GM12891 (cell line): ENCODE measurements around the gene EP300.

ENCODE experiments used
- DNase-seq: peaks from one replicate; pipeline ENCODE4 v3.0.0; 2011; ENCODE audit warnings: low spot score; ENCODE audit not compliant: insufficient read length
- FAIRE-seq: peaks from 2 replicates; lab custom pipeline; 2011; peaks lifted over from hg19 to GRCh38; lab: Jason Lieb, UNC
- PAX5 ChIP-seq: IDR thresholded peaks from 2 replicates; pipeline ENCODE4 v1.6.1; 2011; ENCODE audit warnings: low read length, moderate library complexity, mild to moderate bottlenecking; ENCODE audit not compliant: insufficient read depth, severe bottlenecking
- POLR2A ChIP-seq: IDR thresholded peaks from 2 replicates; pipeline ENCODE4 v1.6.1; 2011; ENCODE audit warnings: low read depth, low read length, control low read depth
- POLR2AphosphoS5 ChIP-seq: IDR thresholded peaks from 2 replicates; pipeline ENCODE4 v1.6.1; 2011; ENCODE audit warnings: low read depth, low read length, control low read depth
- POU2F2 ChIP-seq: IDR thresholded peaks from 2 replicates; pipeline ENCODE4 v1.6.1; 2011; ENCODE audit warnings: low read depth, mild to moderate bottlenecking, control low read depth, low read length, moderate library complexity
- SPI1 ChIP-seq: IDR thresholded peaks from 2 replicates; pipeline ENCODE4 v1.6.1; 2011; ENCODE audit warnings: low read depth, low read length, control low read depth
- TAF1 ChIP-seq: IDR thresholded peaks from 2 replicates; pipeline ENCODE4 v1.6.1; 2011; ENCODE audit warnings: low read depth, low read length, control low read depth

EP300 gene

GRCh38 chr22:41180926-41181325 is 88.5 kb downstream of the EP300 start:
- DNase-seq (no peak), FAIRE-seq (no peak)
- TF ChIP-seq POU2F2 (no peak), TAF1 (no peak), SPI1 (no peak)

- no peak for TF ChIP-seq SPI1
- no peak for TF ChIP-seq TAF1
- no peak for TF ChIP-seq PAX5
- TF ChIP-seq POLR2AphosphoS5: no peak; the same call in 1 of the 2 replicates
- no peak for FAIRE-seq
- DNase-seq: no peak
Observed at GRCh38 chr22:41181349-41182241, 89.2 kb downstream of the EP300 start.

GRCh38 chr22:41184679-41185078 is 92.3 kb downstream of the EP300 start:
- TF ChIP-seq POLR2A: no peak
- no peak for TF ChIP-seq TAF1
- TF ChIP-seq PAX5: no peak
- TF ChIP-seq POU2F2: no peak
- TF ChIP-seq POLR2AphosphoS5: no peak
- TF ChIP-seq SPI1: no peak
- DNase-seq: no peak
- no peak for FAIRE-seq

- no peak for TF ChIP-seq TAF1
- no peak for TF ChIP-seq PAX5
- no peak for TF ChIP-seq SPI1
- TF ChIP-seq POLR2A: no peak
- TF ChIP-seq POLR2AphosphoS5: no peak
- TF ChIP-seq POU2F2: no peak
- DNase-seq: no peak
- no peak for FAIRE-seq
Observed at GRCh38 chr22:41191467-41191866, 99.1 kb downstream of the EP300 start.

- TF ChIP-seq POLR2A: no peak
- no peak for TF ChIP-seq POU2F2
- no peak for TF ChIP-seq SPI1
- no peak for TF ChIP-seq TAF1
- TF ChIP-seq PAX5: no peak
- TF ChIP-seq POLR2AphosphoS5: no peak
- FAIRE-seq (no peak), DNase-seq (no peak)
Observed at GRCh38 chr22:41193829-41194228, 101.4 kb downstream of the EP300 start.

GRCh38 chr22:41197038-41197972 is 104.9 kb downstream of the EP300 start:
- TF ChIP-seq POLR2AphosphoS5: no peak
- TF ChIP-seq TAF1: no peak
- no peak for TF ChIP-seq SPI1
- TF ChIP-seq PAX5: no peak
- TF ChIP-seq POU2F2: no peak
- no peak for TF ChIP-seq POLR2A
- peak; percentile 86 for FAIRE-seq
- peak; percentile 86 for DNase-seq

- no peak for FAIRE-seq
- TF ChIP-seq SPI1 (no peak), POLR2AphosphoS5 (no peak), TAF1 (no peak), POU2F2 (no peak), PAX5 (no peak), POLR2A (no peak)
- DNase-seq: no peak
Observed at GRCh38 chr22:41198027-41198580, 105.7 kb downstream of the EP300 start.

GRCh38 chr22:41201141-41201540 is 108.7 kb downstream of the EP300 start:
- TF ChIP-seq PAX5: no peak
- no peak for TF ChIP-seq POLR2AphosphoS5
- no peak for TF ChIP-seq SPI1
- no peak for TF ChIP-seq POU2F2
- no peak for TF ChIP-seq TAF1
- no peak for TF ChIP-seq POLR2A
- FAIRE-seq: no peak
- no peak for DNase-seq

- no peak for TF ChIP-seq SPI1
- TF ChIP-seq POU2F2: no peak
- no peak for TF ChIP-seq POLR2A
- no peak for TF ChIP-seq PAX5
- no peak for TF ChIP-seq POLR2AphosphoS5
- no peak for TF ChIP-seq TAF1
- DNase-seq (no peak), FAIRE-seq (no peak)
Observed at GRCh38 chr22:41203118-41203517, 110.7 kb downstream of the EP300 start.
